A549 (cell line): ENCODE measurements around the gene ADTRP. TPM values are rescaled to one million over a fixed set of nuclear protein-coding genes. Genes with fewer than 3 reads are reported as not detected.

ENCODE experiments used
- ATAC-seq, 2 experiments: fragments of 200-7000 bp in 1 of 2; fragments of >200 bp in 1 of 2; cut with Nextera tagmentation in 1 of 2; cut with Tn5 transposase in 1 of 2; 3 replicates each; pipeline versions ENCODE4 v1.8.0 to v1.9.1; 2018 to 2020; ENCODE audit warnings: mild to moderate bottlenecking in 1 of 2, moderate library complexity in 1 of 2
- CTCF ChIA-PET: fragments of 300-600 bp; sonication (Branson Sonifier 250); formaldehyde crosslinking; extraction: SDS; loops from one replicate; lab custom pipeline; 2021; ENCODE audit warnings: antibody characterized with exemption, inconsistent platforms; lab: Yijun Ruan, JAX
- POLR2A ChIA-PET: fragments of 350-600 bp; formaldehyde crosslinking; extraction: SDS; loops from one replicate; lab custom pipeline; 2021; ENCODE audit warnings: antibody characterized with exemption, inconsistent platforms; lab: Yijun Ruan, JAX
- DNase-seq, 2 experiments: peaks; one replicate each; pipeline versions ENCODE4 v3.0.0 to v3.0.0-alpha.2; 2011 to 2016; ENCODE audit warnings: low read depth in 1 of 2, low spot score in 1 of 2
- FAIRE-seq: peaks from 2 replicates; lab custom pipeline; 2011; peaks lifted over from hg19 to GRCh38; lab: Jason Lieb, UNC
- H3K27ac ChIP-seq, 2 experiments: fragments of >200 bp; sonication (Bioruptor Twin); formaldehyde crosslinking; 3 replicates each; pipeline ENCODE4 v1.5.1; 2016 to 2017
- H3K4me1 ChIP-seq: fragments of >200 bp; sonication (Bioruptor Twin); formaldehyde crosslinking; 3 replicates; pipeline ENCODE4 v1.6.1; 2016
- H3K4me2 ChIP-seq: fragments of >200 bp; sonication (Bioruptor Twin); formaldehyde crosslinking; 3 replicates; pipeline ENCODE4 v1.6.1; 2016
- H3K4me3 ChIP-seq: fragments of >200 bp; sonication (Bioruptor Twin); formaldehyde crosslinking; 3 replicates; pipeline ENCODE4 v1.5.1; 2016
- H3K9me3 ChIP-seq: fragments of >200 bp; sonication (Bioruptor Twin); formaldehyde crosslinking; 3 replicates; pipeline ENCODE4 v1.6.1; 2016
- BHLHE40 ChIP-seq: IDR thresholded peaks from 2 replicates; pipeline ENCODE4 v1.6.1; 2012; ENCODE audit warnings: low read depth, low read length, inconsistent platforms
- CBX8 ChIP-seq: fragments of 200-600 bp; sonication (generic); IDR thresholded peaks from 2 replicates; pipeline ENCODE4 v1.6.1; 2016
- CHD2 ChIP-seq: fragments of 150-350 bp; IDR thresholded peaks from 2 replicates; pipeline ENCODE4 v1.6.1; 2014; ENCODE audit warnings: low read length; ENCODE audit not compliant: partially characterized antibody
- CHD4 ChIP-seq: fragments of 200-600 bp; sonication (generic); IDR thresholded peaks from 2 replicates; pipeline ENCODE4 v1.6.1; 2016; ENCODE audit warnings: antibody characterized with exemption, mild to moderate bottlenecking, borderline replicate concordance
- EHF ChIP-seq: fragments of 250-450 bp; sonication (Bioruptor Pico); IDR thresholded peaks from 2 replicates; pipeline ENCODE4 v1.5.0; 2020; ENCODE audit warnings: mild to moderate bottlenecking
- EHMT2 ChIP-seq: fragments of 200-600 bp; sonication (generic); IDR thresholded peaks from 2 replicates; pipeline ENCODE4 v1.6.1; 2016; ENCODE audit warnings: antibody characterized with exemption, low read depth, mild to moderate bottlenecking, moderate library complexity
- ELK1 ChIP-seq: fragments of 150-350 bp; IDR thresholded peaks from 2 replicates; pipeline ENCODE4 v1.6.1; 2014; ENCODE audit warnings: low read depth, mild to moderate bottlenecking, low read length
- HDAC2 ChIP-seq: fragments of 200-600 bp; sonication (generic); IDR thresholded peaks from 2 replicates; pipeline ENCODE4 v1.6.1; 2016
- HEYL ChIP-seq: fragments of 250-450 bp; sonication (Bioruptor Pico); IDR thresholded peaks from 2 replicates; pipeline ENCODE4 v1.8.0; 2021; ENCODE audit warnings: mild to moderate bottlenecking, moderate library complexity
- HMGXB4 ChIP-seq: fragments of 250-450 bp; sonication (Bioruptor Pico); IDR thresholded peaks from 2 replicates; pipeline ENCODE4 v1.5.0; 2021; ENCODE audit warnings: mild to moderate bottlenecking, moderate library complexity, borderline replicate concordance
- HOXA7 ChIP-seq: fragments of 250-450 bp; sonication (Bioruptor Pico); IDR thresholded peaks from 2 replicates; pipeline ENCODE4 v1.5.0; 2020; ENCODE audit warnings: mild to moderate bottlenecking, moderate library complexity
- JUN ChIP-seq, 2 experiments: fragments of >200 bp; sonication (Bioruptor Twin); formaldehyde crosslinking; IDR thresholded peaks; 2 replicates in 1 of 2; 3 replicates in 1 of 2; pipeline ENCODE4 v1.6.1; 2016 to 2017
- JUNB ChIP-seq: fragments of >200 bp; sonication (Bioruptor Twin); formaldehyde crosslinking; IDR thresholded peaks from 2 replicates; pipeline ENCODE4 v1.6.1; 2016
- KDM1A ChIP-seq: fragments of 200-600 bp; sonication (generic); IDR thresholded peaks from 2 replicates; pipeline ENCODE4 v1.6.1; 2016; ENCODE audit warnings: low read depth, mild to moderate bottlenecking
- KDM5A ChIP-seq: fragments of 200-600 bp; sonication (generic); IDR thresholded peaks from 2 replicates; pipeline ENCODE4 v1.6.1; 2016; ENCODE audit warnings: antibody characterized with exemption, mild to moderate bottlenecking
- MAFK ChIP-seq: fragments of 450-650 bp; IDR thresholded peaks from 2 replicates; pipeline ENCODE4 v1.6.1; 2014; ENCODE audit not compliant: partially characterized antibody
- MAZ ChIP-seq: fragments of 150-350 bp; IDR thresholded peaks from 2 replicates; pipeline ENCODE4 v1.6.1; 2014; ENCODE audit warnings: antibody characterized with exemption, low read depth, low read length, borderline replicate concordance
- PBX3 ChIP-seq: IDR thresholded peaks from 2 replicates; pipeline ENCODE4 v1.6.1; 2012
- PHF8 ChIP-seq: fragments of 200-600 bp; sonication (generic); IDR thresholded peaks from 2 replicates; pipeline ENCODE4 v1.6.1; 2016; ENCODE audit warnings: low read depth, mild to moderate bottlenecking, antibody characterized with exemption, moderate library complexity, borderline replicate concordance
- RAD21 ChIP-seq, 2 experiments: fragments of >200 bp in 1 of 2; sonication (Bioruptor Twin) in 1 of 2; formaldehyde crosslinking in 1 of 2; IDR thresholded peaks in 1 of 2; conservative IDR thresholded peaks in 1 of 2; 2 replicates in 1 of 2; 3 replicates in 1 of 2; pipeline ENCODE4 v1.6.1; 2012 to 2018; ENCODE audit warnings: inconsistent platforms in 1 of 2
- RARB ChIP-seq: fragments of 250-450 bp; sonication (Bioruptor Pico); IDR thresholded peaks from 2 replicates; pipeline ENCODE4 v1.8.0; 2021; ENCODE audit warnings: mild to moderate bottlenecking, moderate library complexity
- RFX5 ChIP-seq: fragments of 450-650 bp; IDR thresholded peaks from 2 replicates; pipeline ENCODE4 v1.7.1; 2014; ENCODE audit warnings: antibody characterized with exemption, mild to moderate bottlenecking, moderate library complexity
- RNF2 ChIP-seq: fragments of 200-600 bp; sonication (generic); IDR thresholded peaks from 2 replicates; pipeline ENCODE4 v1.6.1; 2016; ENCODE audit warnings: low read depth, mild to moderate bottlenecking, antibody characterized with exemption, moderate library complexity, borderline replicate concordance
- SMC3 ChIP-seq: fragments of >200 bp; sonication (Bioruptor Twin); formaldehyde crosslinking; IDR thresholded peaks from 3 replicates; pipeline ENCODE4 v1.6.1; 2018; ENCODE audit warnings: inconsistent platforms
- TFCP2L1 ChIP-seq: fragments of 250-450 bp; sonication (Bioruptor Pico); IDR thresholded peaks from 2 replicates; pipeline ENCODE4 v1.5.0; 2021; ENCODE audit warnings: mild to moderate bottlenecking
- TP53 ChIP-seq: fragments of 250-450 bp; sonication (Bioruptor Pico); IDR thresholded peaks from 2 replicates; pipeline ENCODE4 v1.5.0; 2021; ENCODE audit warnings: mild to moderate bottlenecking, moderate library complexity
- WGBS: methylation state at CpG from one replicate; pipeline ENCODE4 v1.1.6; 2017; ENCODE audit errors: missing lambda C conversion rate; 5-methylcytosine and 5-hydroxymethylcytosine counted together
- polyA plus RNA-seq, 4 experiments: library from polyadenylated mRNA; depleted of rRNA in 3 of 4; stranded (reverse); fragments of >200 nt; fragmentation: RNase III in 1 of 4; extraction: RNeasy Plus Mini Kit Qiagen cat#74134 plus additional on column Dnase treatment in 1 of 4; gene quantifications; 2 replicates in 3 of 4; 3 replicates in 1 of 4; pipeline ENCODE4 v1.2.3, GENCODE V29; 2011 to 2017
- TF ChIP-seq, protein P1 (sequence below): fragments of >200 bp; sonication (Bioruptor Twin); formaldehyde crosslinking; IDR thresholded peaks from 3 replicates; pipeline ENCODE4 v1.6.1; 2016
- TF ChIP-seq, protein P2 (sequence below): IDR thresholded peaks from 2 replicates; pipeline ENCODE4 v1.6.1; 2012; ENCODE audit warnings: low read depth, borderline replicate concordance
- TF ChIP-seq, protein P3 (sequence below): fragments of >200 bp; sonication (Bioruptor Twin); formaldehyde crosslinking; IDR thresholded peaks from 2 replicates; pipeline ENCODE4 v1.6.1; 2016

The ADTRP gene
- polyA plus RNA-seq, 2 of the 4 experiments (the other 2 are of a cell fraction) = 0.57 to 0.59 TPM

DNA sequence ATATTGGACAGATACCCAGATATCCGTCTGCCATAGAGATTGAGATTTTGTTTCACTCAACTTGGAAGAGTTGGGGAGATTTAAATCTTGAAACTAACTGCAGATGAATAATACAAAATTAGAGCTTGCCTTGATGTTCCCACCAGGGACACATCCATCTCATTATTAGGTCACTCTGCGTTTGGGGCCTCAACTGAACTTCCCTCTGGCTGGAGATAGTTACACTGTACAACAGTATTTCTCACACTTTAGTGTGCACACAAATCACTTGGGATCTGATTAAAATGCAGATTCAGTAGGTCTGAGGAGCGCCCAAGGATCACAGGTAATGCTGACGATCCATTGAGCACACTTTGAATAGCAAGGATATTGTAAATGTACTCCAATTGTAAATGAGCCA lies 35.0 kb upstream of the ADTRP start:
- no peaks in the 10 kb centered on the region for H3K9me3 ChIP-seq
- no peak for FAIRE-seq
- 91% methylated on average over 4 of the region's 4 CpGs for WGBS
- H3K4me3 ChIP-seq = no peak overlapping the region
- no peak overlapping the region for H3K4me2 ChIP-seq
- TF ChIP-seq MAZ = no peak
- TF ChIP-seq RFX5 = no peak
- TF ChIP-seq MAFK = no peak
- H3K4me1 ChIP-seq = peaks cover 51% of the 10 kb centered on the region
- ChIA-PET CTCF (interaction anchor here (1.0 to 1.4 kb wide), 2 partner anchors 42 to 48 kb away, joined by 3 read pairs; no protein-coding TSS in a partner anchor), POLR2A (no interaction called here)
- no peak for DNase-seq
- H3K27ac ChIP-seq = peak overlapping the region in 1 of 2 experiments; percentile 87; a peak in 3 of 6 replicates
- ATAC-seq = no peak

- peaks cover 51% of the 10 kb centered on the region for H3K4me1 ChIP-seq
- FAIRE-seq = no peak
- no peak for DNase-seq
- ChIA-PET CTCF (interaction anchor here (1.4 kb wide), 1 partner anchor 48 kb away, joined by 3 read pairs; no protein-coding TSS in a partner anchor), POLR2A (no interaction called here)
- no peak overlapping the region for H3K4me3 ChIP-seq
- H3K27ac ChIP-seq = peak overlapping the region in 1 of 2 experiments; percentile 87; a peak in 3 of 6 replicates
- TF ChIP-seq JUNB = no peak
- TF ChIP-seq BHLHE40 = no peak
- TF ChIP-seq PHF8 = no peak
- no peak for TF ChIP-seq TFCP2L1 (CRISPR knock-in tag)
- no peak for TF ChIP-seq HEYL (CRISPR knock-in tag)
- no peak for TF ChIP-seq ELK1
- TF ChIP-seq TP53 (CRISPR knock-in tag) = no peak
- TF ChIP-seq, protein P1, sequence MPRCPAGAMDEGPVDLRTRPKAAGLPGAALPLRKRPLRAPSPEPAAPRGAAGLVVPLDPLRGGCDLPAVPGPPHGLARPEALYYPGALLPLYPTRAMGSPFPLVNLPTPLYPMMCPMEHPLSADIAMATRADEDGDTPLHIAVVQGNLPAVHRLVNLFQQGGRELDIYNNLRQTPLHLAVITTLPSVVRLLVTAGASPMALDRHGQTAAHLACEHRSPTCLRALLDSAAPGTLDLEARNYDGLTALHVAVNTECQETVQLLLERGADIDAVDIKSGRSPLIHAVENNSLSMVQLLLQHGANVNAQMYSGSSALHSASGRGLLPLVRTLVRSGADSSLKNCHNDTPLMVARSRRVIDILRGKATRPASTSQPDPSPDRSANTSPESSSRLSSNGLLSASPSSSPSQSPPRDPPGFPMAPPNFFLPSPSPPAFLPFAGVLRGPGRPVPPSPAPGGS = no peak
- TF ChIP-seq HDAC2 = no peak
- TF ChIP-seq KDM1A = no peak
- no peak for TF ChIP-seq CHD2
- no peak for TF ChIP-seq RAD21 (conservative IDR thresholded peaks at IDR 0.05 in 1 of 2, IDR thresholded peaks at IDR 0.05 in 1 of 2)
- TF ChIP-seq SMC3 = no peak
- TF ChIP-seq EHF (CRISPR knock-in tag) = no peak
- no peak for TF ChIP-seq PBX3
- TF ChIP-seq, protein P2, sequence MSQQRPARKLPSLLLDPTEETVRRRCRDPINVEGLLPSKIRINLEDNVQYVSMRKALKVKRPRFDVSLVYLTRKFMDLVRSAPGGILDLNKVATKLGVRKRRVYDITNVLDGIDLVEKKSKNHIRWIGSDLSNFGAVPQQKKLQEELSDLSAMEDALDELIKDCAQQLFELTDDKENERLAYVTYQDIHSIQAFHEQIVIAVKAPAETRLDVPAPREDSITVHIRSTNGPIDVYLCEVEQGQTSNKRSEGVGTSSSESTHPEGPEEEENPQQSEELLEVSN = no peak
- no peak for TF ChIP-seq CHD4
- TF ChIP-seq, protein P3, sequence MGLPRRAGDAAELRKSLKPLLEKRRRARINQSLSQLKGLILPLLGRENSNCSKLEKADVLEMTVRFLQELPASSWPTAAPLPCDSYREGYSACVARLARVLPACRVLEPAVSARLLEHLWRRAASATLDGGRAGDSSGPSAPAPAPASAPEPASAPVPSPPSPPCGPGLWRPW = no peak
- 97% methylated on average over 2 of the region's 2 CpGs for WGBS
- no peak overlapping the region for H3K4me2 ChIP-seq
- H3K9me3 ChIP-seq = no peaks in the 10 kb centered on the region
- ATAC-seq = no peak
Measured at GRCh38 chr6:11812951-11813350, 34.3 kb upstream of the ADTRP start.

DNA sequence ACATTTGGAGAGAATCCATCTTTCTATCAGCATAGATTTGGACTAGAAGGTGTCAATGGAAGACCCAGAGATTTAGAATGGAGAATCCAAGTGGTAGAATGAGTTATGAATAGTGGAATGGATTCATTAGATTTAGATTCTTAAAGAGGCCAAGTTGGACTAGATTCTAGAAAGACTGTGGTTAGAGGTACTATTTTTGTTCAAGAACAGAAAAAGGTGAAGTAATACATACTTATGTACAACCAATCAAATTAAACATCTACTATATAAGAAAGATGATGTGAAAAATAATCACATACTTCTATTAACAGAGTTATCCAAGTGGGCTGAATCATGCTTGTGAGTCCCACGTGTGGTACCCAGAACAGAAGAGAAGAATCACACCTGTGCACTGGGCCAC lies 33.8 kb upstream of the ADTRP start:
- WGBS = 76% methylated on average over 1 of the region's 1 CpG
- Histone ChIP-seq H3K9me3 (no peaks in the 10 kb centered on the region), H3K27ac (peak overlapping the region in 1 of 2 experiments; percentile 87; a peak in 3 of 6 replicates), H3K4me2 (no peak overlapping the region), H3K4me3 (no peak overlapping the region), H3K4me1 (peaks cover 51% of the 10 kb centered on the region)
- POLR2A ChIA-PET = no interaction called here
- ATAC-seq (no peak), FAIRE-seq (no peak), DNase-seq (no peak)
- CTCF ChIA-PET = no interaction called here
- no peak for TF ChIP-seq BHLHE40
- no peak for TF ChIP-seq RNF2
- TF ChIP-seq MAZ = no peak
- no peak for TF ChIP-seq HOXA7 (CRISPR knock-in tag)
- no peak for TF ChIP-seq CBX8
- TF ChIP-seq RARB (CRISPR knock-in tag) = no peak
- TF ChIP-seq HMGXB4 (CRISPR knock-in tag) = no peak
- TF ChIP-seq KDM5A = no peak
- no peak for TF ChIP-seq JUN (IDR thresholded peaks at IDR 0.05)
- TF ChIP-seq KDM1A = no peak
- no peak for TF ChIP-seq EHMT2
- TF ChIP-seq RAD21 (conservative IDR thresholded peaks at IDR 0.05 in 1 of 2, IDR thresholded peaks at IDR 0.05 in 1 of 2) = no peak
- no peak for TF ChIP-seq ELK1
